HepG2 (cell line): ENCODE results near the gene TNFAIP8L1. TPM values are rescaled to one million over a fixed set of nuclear protein-coding genes. Genes with fewer than 3 reads are reported as not detected.

Experiments used
- CSRNP2 ChIP-seq: sonication (generic); formaldehyde crosslinking; conservative IDR thresholded peaks from 2 replicates; pipeline ENCODE4 v1.8.0; 2022; ENCODE audit warnings: low read depth, missing genetic modification reagents
- E2F5 ChIP-seq: sonication (generic); formaldehyde crosslinking; conservative IDR thresholded peaks from 2 replicates; pipeline ENCODE4 v1.4.0; 2020; ENCODE audit warnings: missing genetic modification reagents
- GPN1 ChIP-seq: sonication (generic); formaldehyde crosslinking; IDR thresholded peaks from 2 replicates; pipeline ENCODE4 v1.5.1; 2020; ENCODE audit warnings: missing genetic modification reagents, borderline replicate concordance
- HDAC2 ChIP-seq: sonication (generic); formaldehyde crosslinking; IDR thresholded peaks from 2 replicates; pipeline ENCODE4 v1.4.0; 2020; ENCODE audit warnings: missing genetic modification reagents
- HOMEZ ChIP-seq: IDR thresholded peaks from 2 replicates; pipeline ENCODE4 v1.6.1; 2016; ENCODE audit warnings: low read depth
- KDM3A ChIP-seq: IDR thresholded peaks from 2 replicates; pipeline ENCODE4 v1.6.1; 2018; ENCODE audit warnings: low read depth, missing compliant biosample characterization
- LCORL ChIP-seq, 2 experiments: fragments of 450-650 bp in 1 of 2; sonication (generic) in 1 of 2; formaldehyde crosslinking in 1 of 2; IDR thresholded peaks; 2 replicates each; pipeline versions ENCODE4 v1.5.0 to v1.6.1; 2017 to 2020; ENCODE audit warnings: antibody characterized with exemption in 1 of 2, missing genetic modification reagents in 1 of 2
- ONECUT2 ChIP-seq: sonication (generic); formaldehyde crosslinking; IDR thresholded peaks from 2 replicates; pipeline ENCODE4 v1.4.0; 2020; ENCODE audit warnings: missing genetic modification reagents
- TIGD3 ChIP-seq: sonication (generic); formaldehyde crosslinking; IDR thresholded peaks from 2 replicates; pipeline ENCODE4 v1.5.1; 2020; ENCODE audit warnings: mild to moderate bottlenecking, missing genetic modification reagents, borderline replicate concordance
- TOPORS ChIP-seq: sonication (generic); formaldehyde crosslinking; IDR thresholded peaks from 2 replicates; pipeline ENCODE4 v1.8.0; 2023; ENCODE audit warnings: mild to moderate bottlenecking, missing genetic modification reagents
- ZBTB46 ChIP-seq: sonication (generic); formaldehyde crosslinking; IDR thresholded peaks from 2 replicates; pipeline ENCODE4 v1.4.0; 2020; ENCODE audit warnings: mild to moderate bottlenecking, missing genetic modification reagents, borderline replicate concordance
- ZNF414 ChIP-seq: sonication (generic); formaldehyde crosslinking; IDR thresholded peaks from 2 replicates; pipeline ENCODE4 v1.5.0; 2020; ENCODE audit warnings: missing genetic modification reagents
- ZNF670 ChIP-seq: sonication (generic); formaldehyde crosslinking; IDR thresholded peaks from 2 replicates; pipeline ENCODE4 v1.8.0; 2022; ENCODE audit warnings: mild to moderate bottlenecking, missing genetic modification reagents, borderline replicate concordance
- ZSCAN5A ChIP-seq: sonication (generic); formaldehyde crosslinking; IDR thresholded peaks from 2 replicates; pipeline ENCODE4 v1.8.0; 2022; ENCODE audit warnings: mild to moderate bottlenecking, missing genetic modification reagents, borderline replicate concordance
- ZUFSP ChIP-seq: sonication (generic); formaldehyde crosslinking; IDR thresholded peaks from 2 replicates; pipeline ENCODE4 v1.9.0; 2021; ENCODE audit warnings: missing genetic modification reagents, mild to moderate bottlenecking, borderline replicate concordance
- polyA plus RNA-seq, 8 experiments: library from polyadenylated mRNA; depleted of rRNA in 3 of 8; stranded (reverse) in 7 of 8; unstranded in 1 of 8; fragments of >200 nt; fragmentation: Illumina TruSeq in 4 of 8; extraction: Trizol in 4 of 8; gene quantifications; 2 replicates each; pipeline versions ENCODE4 v1.2.1 to v1.2.3, GENCODE V29; 2011 to 2016; ENCODE audit warnings: low read depth in 4 of 8, missing spikeins in 1 of 8, mixed read lengths in 1 of 8; ENCODE audit not compliant: insufficient read depth in 1 of 8
- total RNA-seq, 5 experiments: library from RNA; depleted of rRNA; stranded (reverse); fragments of >200 nt; fragmentation: Illumina TruSeq; extraction: Trizol; gene quantifications; 2 replicates each; pipeline ENCODE4 v1.2.3, GENCODE V29; 2016; ENCODE audit warnings: low read depth in 1 of 5

The TNFAIP8L1 gene
- total and polyA plus RNA-seq, 2 of the 13 experiments (the other 11 are each of a cell fraction or from before 2014, with no cell fraction given): 13.4 to 21.4 TPM

- TF ChIP-seq ZUFSP (CRISPR knock-in tag) (no peak), ZSCAN5A (CRISPR knock-in tag) (no peak), TIGD3 (CRISPR knock-in tag) (peak; percentile 73; the same call in 1 of the 2 replicates), ZNF670 (CRISPR knock-in tag) (0 out of 2 replicates have a peak, but pooled peaks have one; percentile 45), CSRNP2 (CRISPR knock-in tag) (no peak), ZNF414 (CRISPR knock-in tag) (peak; percentile 71; the same call in 1 of the 2 replicates), E2F5 (CRISPR knock-in tag) (peak; percentile 60; the same call in 1 of the 2 replicates), TOPORS (CRISPR knock-in tag) (no peak), GPN1 (no peak), KDM3A (CRISPR knock-in tag) (no peak; the same call in 1 of the 2 replicates), HDAC2 (CRISPR knock-in tag) (no peak; the same call in 1 of the 2 replicates), LCORL (IDR thresholded peaks at IDR 0.05) (no peak), LCORL (CRISPR knock-in tag; IDR thresholded peaks at IDR 0.05) (peak; percentile 58; the same call in 1 of the 2 replicates), ZBTB46 (CRISPR knock-in tag) (no peak), HOMEZ (CRISPR knock-in tag) (no peak), ONECUT2 (CRISPR knock-in tag) (no peak)
Measured at GRCh38 chr19:4669723-4670480, 30.6 kb downstream of the TNFAIP8L1 start, which contains the start of gene MYDGF (continued).
